ENCODE measurements around the gene IKZF2. TPM values are rescaled to one million over a fixed set of nuclear protein-coding genes. Genes with fewer than 3 reads are reported as not detected.

Gene IKZF2
- total RNA-seq, 1 experiment from 2014 or later, result 3.0 TPM

DNA sequence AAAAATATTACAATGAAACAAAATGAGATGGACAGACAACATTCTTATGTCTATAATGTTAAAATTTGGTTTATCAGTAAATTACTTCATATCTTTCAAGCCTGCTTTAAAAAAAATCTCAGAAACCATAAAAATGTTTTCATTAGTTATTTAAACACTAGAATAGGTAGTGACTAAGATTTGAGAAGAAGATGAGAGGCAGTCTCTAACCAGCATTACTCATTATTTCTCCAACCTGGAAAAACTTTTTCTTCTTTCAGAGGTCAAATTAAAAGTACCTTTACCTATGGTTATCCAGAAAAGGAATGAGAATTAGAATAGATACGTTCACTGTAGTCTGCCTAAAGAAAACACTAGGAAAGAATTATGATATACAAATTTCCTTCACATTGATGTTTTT, 50.3 kb downstream of the IKZF2 start:
- H2AFZ ChIP-seq (ENCODE audit: low read length), result no peak overlapping the region
- H4K91ac ChIP-seq (ENCODE audit: insufficient read length, low read depth, low read length), result no peak overlapping the region
- H3T11ph ChIP-seq (ENCODE audit: low read length), result no peak overlapping the region
- no peak overlapping the region for H3K27ac Mint-ChIP-seq
- no peaks in the 10 kb centered on the region for H3K27me3 Mint-ChIP-seq (ENCODE audit: low read depth)
- no peak overlapping the region for H3K56ac ChIP-seq (ENCODE audit: insufficient read length, low read depth, low read length)
- no peak for DNase-seq
- no peak overlapping the region for H2BK5ac ChIP-seq (ENCODE audit: insufficient read length, low read length)
- no peak overlapping the region for H3K4me2 ChIP-seq (ENCODE audit: insufficient read depth, insufficient read length, low read length)
- peaks cover 2% of the 10 kb centered on the region; the same call in 1 of the 2 replicates for H3K4me1 ChIP-seq (ENCODE audit: insufficient read depth, low read length)
- no peak overlapping the region for H3K23ac ChIP-seq (ENCODE audit: insufficient read length, low read depth, low read length)
- no peak overlapping the region for H2AK5ac ChIP-seq (ENCODE audit: insufficient read length, low read length)
- no peak overlapping the region for H2BK120ac ChIP-seq (ENCODE audit: low read depth, low read length, poor library complexity, severe bottlenecking)
- TF ChIP-seq, protein P1, sequence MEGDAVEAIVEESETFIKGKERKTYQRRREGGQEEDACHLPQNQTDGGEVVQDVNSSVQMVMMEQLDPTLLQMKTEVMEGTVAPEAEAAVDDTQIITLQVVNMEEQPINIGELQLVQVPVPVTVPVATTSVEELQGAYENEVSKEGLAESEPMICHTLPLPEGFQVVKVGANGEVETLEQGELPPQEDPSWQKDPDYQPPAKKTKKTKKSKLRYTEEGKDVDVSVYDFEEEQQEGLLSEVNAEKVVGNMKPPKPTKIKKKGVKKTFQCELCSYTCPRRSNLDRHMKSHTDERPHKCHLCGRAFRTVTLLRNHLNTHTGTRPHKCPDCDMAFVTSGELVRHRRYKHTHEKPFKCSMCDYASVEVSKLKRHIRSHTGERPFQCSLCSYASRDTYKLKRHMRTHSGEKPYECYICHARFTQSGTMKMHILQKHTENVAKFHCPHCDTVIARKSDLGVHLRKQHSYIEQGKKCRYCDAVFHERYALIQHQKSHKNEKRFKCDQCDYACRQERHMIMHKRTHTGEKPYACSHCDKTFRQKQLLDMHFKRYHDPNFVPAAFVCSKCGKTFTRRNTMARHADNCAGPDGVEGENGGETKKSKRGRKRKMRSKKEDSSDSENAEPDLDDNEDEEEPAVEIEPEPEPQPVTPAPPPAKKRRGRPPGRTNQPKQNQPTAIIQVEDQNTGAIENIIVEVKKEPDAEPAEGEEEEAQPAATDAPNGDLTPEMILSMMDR (conservative IDR thresholded peaks at IDR 0.05), result no peak
- no peak overlapping the region for H3K27ac ChIP-seq (ENCODE audit: insufficient read length, low read depth, low read length)
- H3K9ac ChIP-seq (ENCODE audit: extremely low read depth, insufficient read length, low read length), result no peak overlapping the region
- no peak overlapping the region for H3K18ac ChIP-seq (ENCODE audit: insufficient read length, low read depth, low read length)
- no peaks in the 10 kb centered on the region for H4K20me1 ChIP-seq (ENCODE audit: control insufficient read depth, insufficient read depth, insufficient read length)
- H4K8ac ChIP-seq (replicated peaks; ENCODE audit: insufficient read length, low read depth, low read length), result no peak overlapping the region
- H3K4me3 Mint-ChIP-seq, result no peak overlapping the region
- no peaks in the 10 kb centered on the region for H3K9me3 Mint-ChIP-seq
- H2BK20ac ChIP-seq (ENCODE audit: low read depth, low read length, poor library complexity, severe bottlenecking), result no peak overlapping the region
- no peak overlapping the region for H3K14ac ChIP-seq (ENCODE audit: insufficient read depth, low read length)
- H3K9me3 ChIP-seq (ENCODE audit: control insufficient read depth, low read depth, low read length), result no peaks in the 10 kb centered on the region
- H2BK12ac ChIP-seq (ENCODE audit: insufficient read length, low read depth, low read length), result no peak overlapping the region
- H3K23me2 ChIP-seq (ENCODE audit: insufficient read length, low read depth, low read length, poor library complexity, severe bottlenecking), result no peaks in the 10 kb centered on the region
- H2BK15ac ChIP-seq (ENCODE audit: low read depth, low read length), result no peak overlapping the region
- no peaks in the 10 kb centered on the region for H3K36me3 Mint-ChIP-seq (ENCODE audit: insufficient read depth in 1 of 3, low read depth in 3 of 3)
- no peak overlapping the region for H3K4ac ChIP-seq (ENCODE audit: low read depth, low read length)
- H3K27me3 ChIP-seq (ENCODE audit: insufficient read depth, low read length), result no peaks in the 10 kb centered on the region
- no peak overlapping the region for H4K5ac ChIP-seq (ENCODE audit: insufficient read length, low read depth, low read length)
- no peaks in the 10 kb centered on the region for H3K79me2 ChIP-seq (ENCODE audit: insufficient read depth, low read length)
- H3K4me1 Mint-ChIP-seq, result peaks cover 4 to 14% of the 10 kb centered on the region in 2 experiments; a peak in 3 of 4 replicates
- no peaks in the 10 kb centered on the region for H3K79me1 ChIP-seq (ENCODE audit: insufficient read depth, low read depth, low read length, poor library complexity, severe bottlenecking)
- WGBS (ENCODE audit: extremely low coverage, insufficient read length, low lambda C conversion rate), result no CpG with 5 or more reads among the region's 1 CpG
